ENCODE data around the gene WIPI1.

Gene WIPI1

GRCh38 chr17:68460715-68461114, 3.4 kb upstream of the WIPI1 start:
- DNase-seq = peak in 1 of 5 donors; percentile 89

GRCh38 chr17:68460146-68460545, 2.9 kb upstream of the WIPI1 start:
- DNase-seq = peak in 1 of 5 donors; percentile 42

DNA sequence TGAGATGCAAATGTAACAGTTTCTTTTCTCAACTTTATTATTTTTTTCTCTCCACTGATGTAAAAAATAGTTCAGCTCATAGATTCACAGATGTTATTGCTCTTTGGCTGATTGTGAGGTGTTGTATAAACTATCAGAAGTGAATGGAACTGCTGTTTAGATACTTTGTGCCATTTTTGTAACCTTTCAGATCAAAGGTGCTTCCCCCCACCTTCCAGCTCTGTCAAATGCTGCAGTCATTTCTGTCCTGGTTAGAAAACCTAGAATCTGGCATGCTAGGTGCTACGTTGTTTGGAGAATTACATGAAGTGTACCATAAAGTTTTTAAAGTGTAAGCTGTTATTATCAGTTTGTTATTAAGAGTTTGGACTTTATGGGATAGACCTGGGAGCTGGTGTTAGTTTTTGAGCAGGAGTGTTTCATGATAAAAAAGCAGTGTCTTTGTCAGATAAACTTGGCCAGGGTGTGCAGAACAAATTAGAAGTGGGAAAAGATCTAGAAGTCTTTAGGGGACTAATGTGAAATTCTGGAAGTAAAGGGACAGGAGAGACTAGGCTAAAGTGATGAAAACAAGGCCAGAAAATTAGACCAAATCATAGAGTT, 1.8 kb upstream of the WIPI1 start:
- peak in 1 of 5 donors; percentile 49 for DNase-seq

- peak in 1 of 5 donors; percentile 52 for DNase-seq
Measured at GRCh38 chr17:68458260-68459036, 1.2 kb upstream of the WIPI1 start.

DNA sequence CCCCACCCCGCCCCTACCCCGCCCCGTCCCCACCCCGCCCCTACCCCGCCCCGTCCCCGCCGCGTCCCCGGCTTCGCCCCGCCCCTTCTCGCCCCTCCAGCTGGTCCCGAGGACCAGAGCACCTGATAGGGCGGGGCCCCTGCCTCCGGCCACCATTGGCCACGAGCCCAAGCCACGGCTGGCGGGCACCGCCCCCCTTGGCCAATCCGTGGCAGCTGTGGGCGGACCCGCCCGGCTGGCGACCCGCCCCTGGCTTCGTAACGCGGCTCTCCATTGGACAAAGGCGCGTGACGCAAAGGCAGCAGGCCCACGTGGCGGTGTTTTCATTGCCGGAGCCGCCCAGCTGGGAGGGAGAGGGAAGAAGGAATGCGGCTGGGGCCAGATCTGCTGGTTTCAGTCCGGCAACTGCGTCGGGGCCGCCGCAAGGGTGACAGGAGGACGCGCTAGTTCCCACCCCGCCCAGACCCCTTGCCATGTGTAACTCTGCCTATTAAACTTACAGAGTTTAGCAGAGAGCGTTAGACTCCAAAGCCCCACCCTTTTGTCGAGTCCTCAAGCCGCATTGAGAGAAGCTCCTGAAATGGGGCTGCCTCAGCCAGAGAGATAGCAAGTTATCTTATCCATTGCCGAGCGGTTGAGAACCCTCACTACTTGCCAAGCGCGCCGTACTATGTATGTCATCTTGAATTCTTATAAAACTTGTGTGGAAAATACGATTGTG, 403 bp upstream of the WIPI1 start:
- DNase-seq = peak; percentile 96 to 99 (median 98)

- no peak for DNase-seq
Measured at GRCh38 chr17:68456339-68457167, 743 bp downstream of the WIPI1 start.

GRCh38 chr17:68455901-68456338, 1.4 kb downstream of the WIPI1 start:
- no peak for DNase-seq

DNA sequence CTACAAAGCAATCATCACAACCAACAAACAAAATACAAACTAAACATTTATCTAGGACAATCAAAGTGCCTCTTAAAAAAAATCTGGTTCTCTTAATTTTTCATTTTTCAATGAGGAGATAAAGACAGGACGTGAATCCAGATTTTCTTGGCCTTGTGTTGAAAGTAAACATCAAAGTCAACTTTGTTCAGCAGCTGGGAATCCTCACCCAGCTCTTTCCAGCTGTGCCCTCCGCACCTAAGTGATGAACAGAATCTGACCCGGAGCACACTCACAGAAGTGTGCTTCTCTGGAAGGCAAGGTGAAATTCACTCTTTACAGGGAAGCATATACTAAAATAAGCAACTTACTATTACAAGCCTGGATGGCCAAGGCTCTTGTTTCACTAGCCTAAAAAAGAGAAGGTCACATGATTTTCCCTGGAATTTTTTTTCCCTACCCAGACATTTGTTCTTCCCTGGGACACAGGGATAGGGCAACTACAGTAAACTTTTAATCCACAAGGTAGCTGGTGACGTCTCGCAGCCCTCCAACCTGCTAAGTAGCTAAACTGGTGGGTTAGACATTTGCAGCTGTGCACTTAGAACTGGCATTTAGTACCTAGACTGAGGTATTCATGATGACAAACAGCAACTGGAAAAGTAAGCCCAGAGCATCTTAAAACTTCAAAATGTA, 3.2 kb downstream of the WIPI1 start:
- no peak for DNase-seq

GRCh38 chr17:68452724-68453290, 4.5 kb downstream of the WIPI1 start:
- no peak for DNase-seq

DNA sequence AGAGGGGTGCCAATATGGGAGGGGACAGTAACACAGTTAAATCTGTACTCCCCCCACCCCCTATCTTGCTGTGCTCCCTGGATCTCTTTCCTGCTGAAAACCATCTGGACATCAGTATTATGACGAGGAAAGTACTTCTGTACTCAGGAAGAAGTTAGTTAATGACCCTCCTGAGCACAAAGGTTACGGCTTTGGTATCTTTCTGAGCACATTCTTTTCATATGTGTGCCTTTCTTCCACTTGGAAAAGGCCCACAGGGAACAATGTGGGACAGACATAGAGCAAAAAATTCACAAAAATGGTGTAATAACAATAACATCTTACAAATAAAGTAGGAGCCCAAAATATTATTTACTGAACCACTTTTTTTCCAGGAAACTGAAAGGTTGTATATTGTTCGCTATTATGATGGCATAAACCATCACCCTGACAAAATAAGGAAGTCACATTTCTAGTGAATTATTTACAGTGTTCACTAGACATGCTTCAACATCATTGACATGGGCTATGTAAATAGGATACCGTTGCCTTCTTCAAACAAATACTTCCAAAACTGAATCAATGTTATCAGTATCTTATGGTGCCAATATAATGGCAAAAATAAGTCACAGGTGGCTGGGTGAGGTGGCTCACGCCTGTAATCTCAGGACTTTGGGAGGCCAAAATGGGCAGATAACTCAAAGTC, 5.5 kb downstream of the WIPI1 start:
- DNase-seq = no peak

DNA sequence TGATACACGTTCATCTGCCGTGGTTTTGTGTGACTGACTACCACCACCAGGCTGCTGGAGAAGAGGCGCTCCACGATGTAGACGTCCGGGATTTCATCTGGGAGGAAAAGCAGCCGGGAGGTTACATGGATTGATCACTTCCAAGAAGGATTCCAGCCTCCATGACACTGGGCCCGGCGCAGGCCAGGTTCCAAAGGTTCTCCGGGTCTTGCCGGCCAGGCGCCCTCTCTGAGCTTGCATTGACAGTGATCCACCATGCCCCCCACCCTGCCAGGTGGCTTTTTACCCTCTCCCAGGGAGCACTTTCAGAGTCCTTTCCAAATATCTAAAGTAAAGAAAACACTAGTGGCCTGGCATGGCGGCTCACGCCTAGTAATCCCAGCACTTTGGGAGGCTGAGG, 6.5 kb downstream of the WIPI1 start:
- DNase-seq = no peak

DNA sequence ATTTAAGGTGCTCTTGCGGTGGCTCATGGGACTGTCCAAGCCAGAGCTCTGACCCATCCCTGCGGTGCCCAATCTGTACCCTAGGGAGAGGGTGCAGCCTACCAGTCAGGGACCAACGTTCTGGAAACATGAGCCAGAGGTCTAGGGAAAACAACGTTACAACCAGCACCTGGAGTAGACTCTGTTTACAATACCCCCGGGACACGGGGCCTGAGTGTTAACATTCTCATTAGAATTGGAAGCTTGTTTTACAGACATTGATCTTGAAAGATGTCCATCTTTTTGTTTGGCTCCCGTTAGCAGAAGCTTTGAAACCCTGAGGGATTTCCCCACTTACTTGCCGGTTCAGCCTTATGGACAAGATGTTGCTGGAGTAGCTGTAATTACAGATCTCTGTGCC, 6.9 kb downstream of the WIPI1 start:
- DNase-seq = no peak

- DNase-seq = no peak
Measured at GRCh38 chr17:68449021-68449739, 8.1 kb downstream of the WIPI1 start.

DNA sequence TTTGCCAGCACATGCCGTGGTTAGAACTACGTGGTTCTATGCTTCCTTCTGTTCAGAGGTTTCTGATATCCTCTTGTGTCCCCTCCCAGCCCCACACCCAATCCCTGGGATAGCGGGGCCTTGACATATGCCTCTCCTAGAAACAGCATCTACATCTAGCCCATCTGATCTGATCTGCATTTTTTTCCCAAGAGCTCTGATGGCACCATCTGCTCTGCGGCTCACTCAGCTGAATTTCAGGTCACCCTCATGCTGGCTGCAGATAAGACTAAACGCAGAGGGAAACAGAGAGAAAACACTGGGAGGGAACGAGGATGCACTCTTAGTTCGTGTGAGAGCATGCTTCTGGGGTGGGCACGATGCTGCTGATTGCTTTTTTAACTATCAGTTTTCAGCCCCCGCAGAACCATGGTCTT, 10.7 kb downstream of the WIPI1 start:
- DNase-seq = no peak

- DNase-seq = no peak
Measured at GRCh38 chr17:68445671-68446070, 11.6 kb downstream of the WIPI1 start.

GRCh38 chr17:68443972-68444464, 13.3 kb downstream of the WIPI1 start:
- no peak for DNase-seq

DNA sequence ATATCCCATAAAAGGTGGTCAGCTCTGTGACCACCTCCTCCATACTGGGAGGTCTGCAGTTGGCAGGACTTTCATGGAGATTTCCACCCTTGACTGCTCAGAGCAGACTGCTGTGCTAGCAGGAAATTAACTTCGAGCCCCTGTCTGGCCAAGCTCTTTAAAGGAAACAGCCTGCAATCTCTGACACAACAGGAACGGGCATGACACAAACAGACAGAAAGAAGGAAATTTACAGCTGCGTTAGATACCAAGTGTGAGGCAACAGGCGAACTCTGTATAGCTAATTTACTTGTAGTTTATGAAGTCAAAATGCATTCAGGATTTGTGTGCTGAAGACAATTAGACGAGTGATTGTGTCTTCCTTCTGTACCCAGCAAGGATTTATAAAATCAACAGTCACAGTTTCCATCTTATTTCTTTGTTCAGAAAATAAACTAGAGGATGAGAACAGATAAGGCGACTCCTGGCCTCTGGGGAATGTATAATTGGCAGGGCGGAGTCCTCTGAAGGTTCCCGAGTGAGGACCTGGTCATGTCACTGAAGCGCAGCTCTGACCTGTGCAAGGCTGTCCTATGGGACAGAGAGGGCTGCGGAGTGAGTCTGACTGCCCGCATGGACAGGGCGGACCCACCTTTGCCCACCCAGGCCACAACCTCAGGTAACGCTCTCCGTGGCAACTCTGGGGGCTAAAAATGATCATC, 16.1 kb downstream of the WIPI1 start:
- DNase-seq = peak in 1 of 5 donors; percentile 21

DNA sequence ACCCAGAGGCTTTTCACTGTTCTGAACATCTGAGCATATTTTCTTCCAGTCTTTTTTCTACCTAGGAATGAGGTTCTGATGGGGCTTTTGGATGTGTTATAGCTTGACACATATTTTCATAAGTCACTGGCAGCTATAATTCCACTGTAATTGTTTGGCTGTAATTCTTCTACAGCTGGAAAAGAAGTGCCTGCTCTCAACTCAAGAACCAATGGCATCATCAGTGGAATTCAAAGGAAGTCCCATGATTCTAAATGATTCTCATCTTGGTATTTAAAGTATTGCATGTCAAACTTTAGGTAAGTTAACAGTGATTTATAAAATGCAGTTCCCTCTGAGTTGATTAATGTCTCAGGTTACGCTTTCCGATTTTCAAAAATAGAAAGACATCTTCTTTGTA, 16.8 kb downstream of the WIPI1 start:
- no peak for DNase-seq

- DNase-seq = no peak
Measured at GRCh38 chr17:68439656-68440290, 17.5 kb downstream of the WIPI1 start.
